CD14-positive monocyte (primary cell): Measurements from ENCODE around the gene SLC25A21. TPM values are rescaled to one million over a fixed set of nuclear protein-coding genes. Genes with fewer than 3 reads are reported as not detected.

Experiments used
- DNase-seq, 3 donors: peaks; one replicate each; pipeline ENCODE4 v3.0.0-alpha.2; 2011 to 2022
- H2AFZ ChIP-seq: 2 replicates; pipeline ENCODE4 v1.6.0; 2012; ENCODE audit warnings: mild to moderate bottlenecking, low read depth, low read length, inconsistent platforms; ENCODE audit not compliant: insufficient read depth, poor library complexity, severe bottlenecking
- H3K27ac ChIP-seq, 2 donors: 1 replicate in 1 of 2; 2 replicates in 1 of 2; pipeline ENCODE4 v1.5.1; 2012 to 2013; ENCODE audit warnings: low read length in 2 of 2, control low read depth in 1 of 2, inconsistent platforms in 1 of 2, low read depth in 1 of 2, mild to moderate bottlenecking in 1 of 2
- H3K27me3 ChIP-seq, 2 donors: one replicate each; pipeline versions ENCODE4 v1.6.0 to v1.6.1; 2011 to 2013; ENCODE audit warnings: low read length in 2 of 2; ENCODE audit not compliant: control insufficient read depth in 2 of 2, insufficient read depth in 2 of 2
- H3K36me3 ChIP-seq, 2 donors: replicated peaks in 1 of 2; 1 replicate in 1 of 2; 2 replicates in 1 of 2; pipeline versions ENCODE4 v1.5.1 to v1.6.1; 2012 to 2013; ENCODE audit warnings: low read length in 2 of 2, control low read depth in 1 of 2, inconsistent platforms in 1 of 2, mild to moderate bottlenecking in 1 of 2; ENCODE audit not compliant: insufficient read depth in 2 of 2, control insufficient read depth in 1 of 2
- H3K4me1 ChIP-seq, 2 donors: 1 replicate in 1 of 2; 2 replicates in 1 of 2; pipeline versions ENCODE4 v1.5.1 to v1.6.1; 2012 to 2013; ENCODE audit warnings: low read length in 2 of 2, control low read depth in 1 of 2, inconsistent platforms in 1 of 2, mild to moderate bottlenecking in 1 of 2, moderate library complexity in 1 of 2; ENCODE audit not compliant: insufficient read depth in 2 of 2, control insufficient read depth in 1 of 2
- H3K4me2 ChIP-seq: replicated peaks from 2 replicates; pipeline ENCODE3; 2012; ENCODE audit warnings: low read length, moderate library complexity, mild to moderate bottlenecking; ENCODE audit not compliant: poor library complexity, severe bottlenecking; ENCODE audit errors: extremely low read depth
- H3K4me3 ChIP-seq, 3 experiments: fragments of 200-600 bp in 1 of 3; sonication (generic) in 1 of 3; replicated peaks in 1 of 3; 1 replicate in 2 of 3; 2 replicates in 1 of 3; pipeline ENCODE4 v1.5.1; 2011 to 2013; ENCODE audit warnings: low read length in 3 of 3, mild to moderate bottlenecking in 3 of 3, control low read depth in 2 of 3, low read depth in 2 of 3, inconsistent platforms in 1 of 3, moderate library complexity in 1 of 3
- H3K79me2 ChIP-seq: 2 replicates; pipeline ENCODE4 v1.6.0; 2012; ENCODE audit warnings: mild to moderate bottlenecking, control low read depth, inconsistent platforms, low read length, moderate library complexity; ENCODE audit not compliant: insufficient read depth
- H3K9ac ChIP-seq: 2 replicates; pipeline ENCODE4 v1.6.0; 2017; ENCODE audit warnings: low read length, mild to moderate bottlenecking; ENCODE audit not compliant: insufficient read depth, poor library complexity, severe bottlenecking
- H3K9me3 ChIP-seq, 2 donors: replicated peaks in 1 of 2; 1 replicate in 1 of 2; 2 replicates in 1 of 2; pipeline versions ENCODE4 v1.5.1 to v1.6.1; 2012 to 2013; ENCODE audit warnings: low read length in 2 of 2, control low read depth in 1 of 2; ENCODE audit not compliant: control insufficient read depth in 1 of 2, insufficient read depth in 1 of 2
- H4K20me1 ChIP-seq: 2 replicates; pipeline ENCODE4 v1.6.0; 2012; ENCODE audit warnings: mild to moderate bottlenecking, low read length, control low read depth, moderate library complexity; ENCODE audit not compliant: insufficient read depth
- H3K27ac Mint-ChIP-seq, 7 donors: one replicate each; pipeline ENCODE4 v1.8.0; 2020; ENCODE audit warnings: mild to moderate bottlenecking in 7 of 7, mixed read lengths in 7 of 7, moderate library complexity in 6 of 7, inconsistent platforms in 2 of 7
- H3K27me3 Mint-ChIP-seq, 3 donors: one replicate each; pipeline ENCODE4 v1.8.0; 2021 to 2022; ENCODE audit warnings: low read depth in 3 of 3, mild to moderate bottlenecking in 3 of 3, mixed read lengths in 3 of 3, moderate library complexity in 3 of 3, inconsistent platforms in 1 of 3
- H3K36me3 Mint-ChIP-seq, 2 donors: one replicate each; pipeline ENCODE4 v1.8.0; 2020; ENCODE audit warnings: mixed read lengths in 2 of 2, inconsistent platforms in 1 of 2, mild to moderate bottlenecking in 1 of 2
- H3K4me1 Mint-ChIP-seq: one replicate; pipeline ENCODE4 v1.8.0; 2020; ENCODE audit warnings: mild to moderate bottlenecking, mixed read lengths
- H3K4me3 Mint-ChIP-seq, 2 donors: one replicate each; pipeline ENCODE4 v1.8.0; 2020; ENCODE audit warnings: mild to moderate bottlenecking in 2 of 2, mixed read lengths in 2 of 2, moderate library complexity in 1 of 2
- H3K9me3 Mint-ChIP-seq, 7 donors: one replicate each; pipeline ENCODE4 v1.8.0; 2020 to 2022; ENCODE audit warnings: mixed read lengths in 7 of 7, mild to moderate bottlenecking in 6 of 7, moderate library complexity in 6 of 7, inconsistent platforms in 2 of 7
- CTCF ChIP-seq: fragments of 200-600 bp; IDR thresholded peaks from one replicate; pipeline ENCODE4 v1.8.0; 2022; ENCODE audit warnings: antibody characterized with exemption, mild to moderate bottlenecking
- WGBS: methylation state at CpG from one replicate; pipeline ENCODE4 v1.1.5; 2013; ENCODE audit warnings: missing lambda C conversion rate; ENCODE audit not compliant: insufficient coverage; 5-methylcytosine and 5-hydroxymethylcytosine counted together
- intact Hi-C, 2 donors: fragments of 100-400 bp; cut with micrococcal nuclease; formaldehyde crosslinking; loops; one replicate each; pipeline versions ENCODE4 v1.15.0 to v1.15.1; 2023
- polyA plus RNA-seq, 3 donors: library from polyadenylated mRNA; depleted of rRNA in 1 of 3; unstranded in 2 of 3; stranded (reverse) in 1 of 3; fragments of 300-500 nt in 2 of 3; fragments of >200 nt in 1 of 3; fragmentation: Illumina TruSeq in 2 of 3; gene quantifications; 1 replicate in 2 of 3; 2 replicates in 1 of 3; pipeline ENCODE4 v1.2.3, GENCODE V29; 2012 to 2021

Gene SLC25A21
- polyA plus RNA-seq, 3 donors, result not detected

- H3K4me3 ChIP-seq, result no peak overlapping the region
- Mint-ChIP-seq H3K27ac (no peak overlapping the region), H3K4me3 (no peak overlapping the region), H3K9me3 (peaks cover 0 to 3% (median under 1%) of the 10 kb centered on the region in 7 donors), H3K27me3 (peaks cover 0 to 3% (median 0%) of the 10 kb centered on the region in 3 donors), H3K36me3 (no peaks in the 10 kb centered on the region), H3K4me1 (no peaks in the 10 kb centered on the region)
- no peaks in the 10 kb centered on the region for H3K79me2 ChIP-seq
- no peak overlapping the region for H3K4me2 ChIP-seq
- DNase-seq, result no peak
- H3K4me1 ChIP-seq, result no peaks in the 10 kb centered on the region
- no peaks in the 10 kb centered on the region for H3K9me3 ChIP-seq
- H3K9ac ChIP-seq, result no peak overlapping the region
- H2AFZ ChIP-seq, result no peak overlapping the region
- no peaks in the 10 kb centered on the region for H4K20me1 ChIP-seq
- H3K36me3 ChIP-seq, result no peaks in the 10 kb centered on the region
- WGBS, result 83% methylated on average over 2 of the region's 5 CpGs
- intact Hi-C loops, result no loop called here
- no peak for TF ChIP-seq CTCF
- no peaks in the 10 kb centered on the region for H3K27me3 ChIP-seq
- no peak overlapping the region for H3K27ac ChIP-seq
Observed at GRCh38 chr14:36905272-36905888, 267.0 kb downstream of the SLC25A21 start.

GRCh38 chr14:36901861-36902260 is 270.5 kb downstream of the SLC25A21 start:
- H3K36me3 ChIP-seq, result no peaks in the 10 kb centered on the region
- no peak overlapping the region for H3K27ac ChIP-seq
- no peaks in the 10 kb centered on the region for H3K79me2 ChIP-seq
- Mint-ChIP-seq H3K4me3 (no peak overlapping the region), H3K4me1 (no peaks in the 10 kb centered on the region), H3K27ac (no peak overlapping the region), H3K9me3 (peaks cover 4 to 19% (median 13%) of the 10 kb centered on the region in 7 donors), H3K36me3 (no peaks in the 10 kb centered on the region), H3K27me3 (no peaks in the 10 kb centered on the region)
- H3K9me3 ChIP-seq, result peaks cover 5 to 9% of the 10 kb centered on the region in 2 donors
- no peaks in the 10 kb centered on the region for H4K20me1 ChIP-seq
- H3K4me3 ChIP-seq, result no peak overlapping the region
- H3K27me3 ChIP-seq, result no peaks in the 10 kb centered on the region
- TF ChIP-seq CTCF, result no peak
- intact Hi-C loops, result no loop called here
- no peaks in the 10 kb centered on the region for H3K4me1 ChIP-seq
- H2AFZ ChIP-seq, result no peak overlapping the region
- H3K4me2 ChIP-seq, result no peak overlapping the region
- no peak overlapping the region for H3K9ac ChIP-seq
- no peak for DNase-seq
